ENCODE measurements around the gene ANTXR1. TPM values are rescaled to one million over a fixed set of nuclear protein-coding genes. Genes with fewer than 3 reads are reported as not detected.

Gene ANTXR1
- total RNA-seq, 1 experiment from 2014 or later: 37.3 TPM

DNA sequence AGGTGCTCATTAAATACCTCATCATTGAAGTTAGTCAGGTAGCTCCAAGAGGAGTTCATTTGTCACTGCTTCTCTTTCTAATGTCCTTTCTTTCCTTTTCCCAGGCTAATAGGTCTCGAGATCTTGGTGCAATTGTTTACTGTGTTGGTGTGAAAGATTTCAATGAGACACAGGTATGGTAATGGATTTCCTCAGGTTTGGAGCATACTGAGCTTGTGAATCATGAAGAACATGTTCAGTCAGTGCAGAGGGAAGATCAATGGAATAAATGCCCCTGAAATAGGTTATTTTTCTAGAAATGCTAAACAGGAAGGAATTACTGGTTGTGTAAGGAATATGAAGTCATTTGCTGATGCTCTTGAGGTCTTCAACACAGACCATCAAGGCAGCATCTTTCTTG lies 62.5 kb downstream of the ANTXR1 start:
- Mint-ChIP-seq H3K36me3 (ENCODE audit: insufficient read depth in 1 of 3, low read depth in 3 of 3) (peaks cover 6 to 15% (median 9%) of the 10 kb centered on the region in 3 experiments; a peak in 5 of 7 replicates), H3K4me1 (peaks cover 14% of the 10 kb centered on the region in 2 experiments), H3K4me3 (no peak overlapping the region), H3K27ac (no peak overlapping the region), H3K9me3 (no peaks in the 10 kb centered on the region), H3K27me3 (ENCODE audit: low read depth) (no peaks in the 10 kb centered on the region)
- Histone ChIP-seq H4K20me1 (ENCODE audit: control insufficient read depth, insufficient read depth, insufficient read length) (no peaks in the 10 kb centered on the region), H3K56ac (ENCODE audit: insufficient read length, low read depth, low read length) (no peak overlapping the region), H3K4me1 (ENCODE audit: insufficient read depth, low read length) (peaks cover 3% of the 10 kb centered on the region; the same call in 1 of the 2 replicates), H2AFZ (ENCODE audit: low read length) (no peak overlapping the region), H3K4ac (ENCODE audit: low read depth, low read length) (no peak overlapping the region), H2BK120ac (ENCODE audit: low read depth, low read length, poor library complexity, severe bottlenecking) (no peak overlapping the region), H2BK20ac (ENCODE audit: low read depth, low read length, poor library complexity, severe bottlenecking) (no peak overlapping the region), H3K9ac (ENCODE audit: extremely low read depth, insufficient read length, low read length) (no peak overlapping the region), H4K91ac (ENCODE audit: insufficient read length, low read depth, low read length) (no peak overlapping the region), H4K5ac (ENCODE audit: insufficient read length, low read depth, low read length) (no peak overlapping the region), H2BK15ac (ENCODE audit: low read depth, low read length) (no peak overlapping the region), H3K23me2 (ENCODE audit: insufficient read length, low read depth, low read length, poor library complexity, severe bottlenecking) (no peaks in the 10 kb centered on the region), H4K8ac (replicated peaks; ENCODE audit: insufficient read length, low read depth, low read length) (no peak overlapping the region), H3K79me2 (ENCODE audit: insufficient read depth, low read length) (no peaks in the 10 kb centered on the region), H3K14ac (ENCODE audit: insufficient read depth, low read length) (no peak overlapping the region), H3K23ac (ENCODE audit: insufficient read length, low read depth, low read length) (no peak overlapping the region), H3K18ac (ENCODE audit: insufficient read length, low read depth, low read length) (no peak overlapping the region), H3T11ph (ENCODE audit: low read length) (no peak overlapping the region), H3K4me2 (ENCODE audit: insufficient read depth, insufficient read length, low read length) (no peak overlapping the region), H3K79me1 (ENCODE audit: insufficient read depth, low read depth, low read length, poor library complexity, severe bottlenecking) (no peaks in the 10 kb centered on the region), H3K9me3 (ENCODE audit: control insufficient read depth, low read depth, low read length) (no peaks in the 10 kb centered on the region), H3K27me3 (ENCODE audit: insufficient read depth, low read length) (no peaks in the 10 kb centered on the region), H2AK5ac (ENCODE audit: insufficient read length, low read length) (no peak overlapping the region), H2BK5ac (ENCODE audit: insufficient read length, low read length) (no peak overlapping the region), H3K27ac (ENCODE audit: insufficient read length, low read depth, low read length) (no peak overlapping the region), H2BK12ac (ENCODE audit: insufficient read length, low read depth, low read length) (no peak overlapping the region)
- no peak for DNase-seq
- WGBS (ENCODE audit: extremely low coverage, insufficient read length, low lambda C conversion rate): no CpG with 5 or more reads among the region's 1 CpG
- TF ChIP-seq, protein P1, sequence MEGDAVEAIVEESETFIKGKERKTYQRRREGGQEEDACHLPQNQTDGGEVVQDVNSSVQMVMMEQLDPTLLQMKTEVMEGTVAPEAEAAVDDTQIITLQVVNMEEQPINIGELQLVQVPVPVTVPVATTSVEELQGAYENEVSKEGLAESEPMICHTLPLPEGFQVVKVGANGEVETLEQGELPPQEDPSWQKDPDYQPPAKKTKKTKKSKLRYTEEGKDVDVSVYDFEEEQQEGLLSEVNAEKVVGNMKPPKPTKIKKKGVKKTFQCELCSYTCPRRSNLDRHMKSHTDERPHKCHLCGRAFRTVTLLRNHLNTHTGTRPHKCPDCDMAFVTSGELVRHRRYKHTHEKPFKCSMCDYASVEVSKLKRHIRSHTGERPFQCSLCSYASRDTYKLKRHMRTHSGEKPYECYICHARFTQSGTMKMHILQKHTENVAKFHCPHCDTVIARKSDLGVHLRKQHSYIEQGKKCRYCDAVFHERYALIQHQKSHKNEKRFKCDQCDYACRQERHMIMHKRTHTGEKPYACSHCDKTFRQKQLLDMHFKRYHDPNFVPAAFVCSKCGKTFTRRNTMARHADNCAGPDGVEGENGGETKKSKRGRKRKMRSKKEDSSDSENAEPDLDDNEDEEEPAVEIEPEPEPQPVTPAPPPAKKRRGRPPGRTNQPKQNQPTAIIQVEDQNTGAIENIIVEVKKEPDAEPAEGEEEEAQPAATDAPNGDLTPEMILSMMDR (conservative IDR thresholded peaks at IDR 0.05): no peak
